GM18909 (cell line): ENCODE data around the gene JOSD2.
A peak's percentile ranks its signal among the peaks of the same experiment; 100 is the strongest.

Source experiments
- ATAC-seq: cut with Tn5 transposase; IDR thresholded peaks from one replicate; pipeline ENCODE4 v1.9.1; 2021; ENCODE audit warnings: mild to moderate bottlenecking; ENCODE audit not compliant: unreplicated experiment, poor library complexity

The JOSD2 gene, protein sequence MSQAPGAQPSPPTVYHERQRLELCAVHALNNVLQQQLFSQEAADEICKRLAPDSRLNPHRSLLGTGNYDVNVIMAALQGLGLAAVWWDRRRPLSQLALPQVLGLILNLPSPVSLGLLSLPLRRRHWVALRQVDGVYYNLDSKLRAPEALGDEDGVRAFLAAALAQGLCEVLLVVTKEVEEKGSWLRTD

DNA sequence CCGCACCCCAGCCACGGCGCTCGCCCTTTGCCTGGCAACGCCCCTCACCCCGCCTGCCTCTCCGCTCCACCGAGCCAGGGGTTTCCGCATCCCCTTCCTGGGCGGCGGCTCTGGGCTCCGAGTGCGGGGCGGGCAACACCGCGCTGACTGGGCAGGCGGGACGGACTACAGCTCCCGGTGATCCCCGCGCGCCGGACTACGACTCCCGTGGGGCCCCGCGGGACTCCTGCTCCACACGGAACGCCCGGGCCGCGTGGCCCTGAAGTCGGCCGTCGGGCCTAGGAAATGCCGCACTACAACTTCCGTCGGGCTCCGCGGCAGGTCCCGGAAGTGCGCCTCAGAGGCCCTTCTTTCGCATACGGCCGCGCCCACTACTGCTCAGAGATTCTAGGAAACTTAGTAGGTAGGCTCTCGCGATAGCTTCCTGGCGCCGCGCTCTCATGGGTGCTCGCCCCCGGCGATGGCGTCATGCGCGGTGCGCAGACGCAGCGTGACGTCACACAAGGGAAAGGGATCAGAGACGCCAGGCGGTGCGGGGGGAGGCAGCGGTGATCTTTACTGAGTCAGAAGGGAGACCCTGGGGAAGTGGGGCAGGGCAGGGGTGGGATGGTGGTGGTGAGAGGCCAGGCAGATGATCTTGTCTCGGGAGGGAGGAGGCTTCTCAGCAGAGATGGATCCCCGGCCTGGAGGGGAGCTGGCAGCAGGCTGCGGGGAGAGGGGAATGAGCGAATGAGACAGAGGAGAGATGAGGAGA lies at the start of gene JOSD2:
JOSD2 (minus strand) TSS at position 123 of the 754 bp plus-strand sequence. CDS start 760 bp downstream, outside the sequence.
- ATAC-seq = peak; percentile 87

DNA sequence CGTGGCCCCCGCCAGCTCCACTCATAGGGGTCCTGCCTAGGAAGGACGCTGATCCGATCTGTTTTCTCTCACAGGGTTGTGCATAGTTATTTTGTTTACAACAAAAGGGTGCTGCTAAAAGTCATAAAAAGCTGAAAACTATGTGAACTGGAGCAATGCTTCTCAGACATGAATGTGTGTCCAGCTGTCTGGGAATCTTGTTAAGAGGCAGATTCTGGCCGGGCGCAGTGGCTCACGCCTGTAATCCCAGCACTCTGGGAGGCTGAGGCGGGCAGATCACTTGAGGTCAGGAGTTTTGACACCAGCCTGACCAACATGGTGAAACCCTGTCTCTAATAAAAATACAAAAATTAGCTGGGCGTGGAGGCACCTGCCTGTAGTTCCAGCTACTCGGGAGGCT lies 48.6 kb upstream of the JOSD2 start:
- ATAC-seq = no peak

DNA sequence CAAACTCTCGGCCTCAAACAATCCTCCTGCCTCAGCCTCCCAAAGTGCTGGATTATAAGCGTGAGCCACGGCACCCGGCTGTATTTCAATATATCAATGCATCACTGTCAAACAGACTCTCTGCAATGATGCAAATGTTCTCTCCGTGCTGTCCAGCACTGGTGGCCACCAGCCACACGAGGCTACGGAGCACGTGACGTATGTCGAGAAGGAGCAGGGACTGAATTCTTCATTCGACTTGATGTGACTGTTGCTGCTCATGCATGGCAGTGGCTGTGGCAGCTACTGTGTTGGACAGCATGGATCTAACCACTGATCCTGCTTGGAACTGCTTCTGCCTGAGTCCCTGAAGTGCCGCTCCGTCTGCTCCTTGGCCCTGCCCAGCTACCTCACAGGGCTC lies 47.5 kb upstream of the JOSD2 start:
- no peak for ATAC-seq

DNA sequence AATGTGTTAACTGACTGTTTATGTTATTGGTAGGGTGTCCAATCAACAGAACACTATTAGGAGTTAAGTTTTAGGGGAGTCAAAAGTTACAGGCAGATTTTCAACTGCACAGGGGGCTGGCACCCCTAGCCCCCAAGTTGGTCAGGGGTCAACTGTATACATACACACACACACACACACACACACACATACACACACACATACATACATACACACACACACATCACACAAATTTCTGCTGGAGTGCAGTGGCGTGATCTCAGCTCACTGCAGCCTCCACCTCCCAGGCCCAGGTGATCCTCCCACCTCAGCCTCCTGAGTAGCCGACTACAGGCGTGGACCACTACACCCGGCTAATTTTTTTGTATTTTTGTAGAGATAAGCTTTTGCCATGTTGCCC lies 47.0 kb upstream of the JOSD2 start:
- ATAC-seq = no peak

DNA sequence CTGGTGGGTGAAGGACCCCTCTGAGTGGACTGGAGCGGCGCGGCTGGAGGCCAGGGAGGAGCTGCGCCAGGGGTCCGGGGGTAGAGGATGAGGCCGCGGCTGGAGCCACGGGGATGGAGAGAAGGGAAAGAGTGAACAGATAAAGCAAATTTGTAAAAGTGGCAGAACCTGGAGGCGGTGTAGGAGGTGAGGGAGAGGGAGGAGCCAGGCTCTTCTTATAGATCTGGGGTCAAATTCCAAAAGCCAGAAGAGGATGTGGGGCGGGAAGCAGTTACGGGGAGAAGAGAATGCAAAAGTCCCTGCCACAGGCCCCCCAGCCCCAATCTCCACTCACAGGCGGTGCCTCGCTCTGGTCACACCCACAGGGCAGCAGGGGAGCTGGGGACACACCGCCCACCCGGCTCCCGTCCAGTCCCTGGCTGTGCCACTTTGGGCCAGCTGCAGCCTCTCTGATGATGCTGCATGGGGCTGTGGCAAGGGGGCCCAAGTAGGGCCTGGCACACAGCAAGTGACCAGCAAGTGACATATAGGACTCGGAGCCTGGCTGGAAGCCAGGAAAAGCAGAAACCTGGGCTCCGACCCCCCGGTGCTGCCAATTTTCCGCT lies 46.1 kb upstream of the JOSD2 start:
- ATAC-seq = no peak

DNA sequence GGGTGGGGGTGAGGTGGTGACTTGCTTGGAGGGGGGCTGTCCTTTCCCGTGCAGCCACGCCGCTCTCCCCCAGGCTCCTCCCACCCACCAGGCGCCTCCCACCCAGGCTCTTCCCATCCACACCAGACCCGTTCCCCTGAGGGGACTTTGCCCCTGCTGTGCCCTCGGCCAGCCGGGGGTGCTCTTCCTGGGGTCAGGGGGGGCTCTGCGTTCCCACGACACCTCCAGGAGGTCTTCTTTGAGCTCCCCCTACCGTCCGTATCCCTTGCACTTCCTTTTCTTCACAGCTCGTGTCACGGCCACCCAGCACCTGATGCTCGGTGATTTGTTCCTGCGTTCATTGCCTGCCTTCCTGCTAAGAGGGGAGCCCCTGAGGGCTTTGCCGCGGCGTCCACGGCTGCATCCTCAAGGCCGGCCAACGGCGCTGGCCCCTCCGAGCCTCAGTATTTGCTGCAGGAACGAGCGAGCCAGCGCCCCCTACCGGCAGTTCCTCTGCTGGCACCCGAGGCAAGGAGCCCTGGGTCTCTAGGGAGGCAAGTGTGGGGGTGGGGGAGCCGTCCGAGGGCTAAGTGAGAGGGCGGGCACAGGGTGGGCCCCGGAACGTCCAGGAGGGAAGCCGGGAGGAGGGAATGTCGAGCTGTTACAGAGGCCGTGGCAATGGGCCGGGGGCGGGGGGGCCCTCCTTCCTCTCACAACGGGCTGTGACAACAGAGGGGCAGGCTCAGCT lies 45.5 kb upstream of the JOSD2 start:
- ATAC-seq = no peak

DNA sequence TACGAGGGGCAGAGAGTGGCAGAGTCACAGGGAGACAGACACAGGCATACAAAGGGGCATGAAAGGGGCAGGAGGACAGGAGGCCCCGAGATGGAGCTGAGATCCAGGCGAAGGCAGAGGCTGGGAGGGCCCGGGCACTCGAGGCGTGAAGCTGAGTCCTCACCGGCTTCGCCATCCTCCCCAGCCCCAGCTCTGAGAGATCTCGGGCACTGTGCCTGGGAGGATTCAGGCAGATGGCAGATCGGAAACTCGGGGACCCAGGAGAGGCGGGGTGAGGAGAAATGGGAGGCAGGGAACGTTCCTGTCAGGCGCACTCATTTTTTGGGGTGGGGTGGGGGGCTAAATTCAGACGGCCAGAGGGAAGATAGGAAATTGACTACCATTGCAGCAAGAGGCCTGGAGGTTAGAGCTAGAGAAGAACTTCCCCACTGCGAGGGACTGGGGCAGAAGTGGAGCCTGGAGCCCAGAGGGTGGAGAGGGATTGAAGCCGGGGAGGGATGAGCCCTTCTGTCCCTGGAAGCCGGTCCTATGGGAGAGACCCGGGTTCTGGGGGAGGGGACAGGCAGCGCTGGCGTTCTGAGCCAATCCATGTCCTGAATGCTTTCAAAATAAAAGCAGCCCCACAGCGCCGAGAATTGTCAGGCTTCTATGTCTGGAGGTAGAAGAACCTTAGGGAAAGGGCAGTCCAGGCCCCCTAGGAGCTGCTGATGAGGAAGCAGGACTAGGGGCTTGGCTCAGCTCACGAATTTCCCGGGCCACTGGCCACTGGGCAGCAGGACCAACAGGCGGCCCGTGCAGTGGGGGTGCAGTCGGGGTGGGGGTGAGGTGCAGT lies 44.7 kb upstream of the JOSD2 start:
- no peak for ATAC-seq

DNA sequence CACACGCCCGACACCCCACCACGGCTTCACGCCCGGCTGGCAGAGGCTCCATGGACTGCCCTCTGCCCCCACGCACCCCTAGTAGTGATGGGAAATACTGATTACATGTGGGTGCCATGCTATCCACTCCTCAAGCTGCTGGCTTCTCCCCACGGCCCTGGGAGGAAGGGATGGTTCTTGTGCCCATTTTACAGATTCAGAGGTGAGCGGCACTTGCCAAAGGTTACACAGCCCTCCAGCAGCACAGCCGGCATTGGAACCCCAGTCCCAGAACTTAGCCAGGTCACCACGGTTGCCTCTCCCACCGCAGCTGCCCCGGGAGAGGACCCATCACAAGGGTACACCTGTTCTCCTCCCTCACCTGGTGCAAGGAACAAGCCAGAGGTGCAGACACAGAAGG lies 44.0 kb upstream of the JOSD2 start:
- ATAC-seq = no peak

DNA sequence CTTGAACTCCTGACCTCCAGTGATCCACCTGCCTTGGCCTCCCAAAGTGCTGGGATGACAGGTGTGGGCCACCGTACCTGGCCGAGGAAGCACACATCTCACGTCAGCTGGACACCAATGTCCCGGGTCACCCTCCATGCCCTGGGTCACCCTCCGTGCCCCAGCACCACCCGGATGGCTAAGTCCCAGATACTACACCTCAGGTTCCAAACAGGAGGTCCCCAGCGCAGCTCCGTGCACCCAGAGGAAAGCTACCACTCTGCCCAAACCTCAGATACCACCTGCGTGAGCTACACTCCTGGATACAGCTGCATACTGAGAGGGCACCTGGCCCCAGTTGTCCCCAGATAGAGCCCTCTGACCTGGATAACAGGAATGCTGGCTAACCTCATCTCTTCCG lies 43.2 kb upstream of the JOSD2 start:
- ATAC-seq = no peak

DNA sequence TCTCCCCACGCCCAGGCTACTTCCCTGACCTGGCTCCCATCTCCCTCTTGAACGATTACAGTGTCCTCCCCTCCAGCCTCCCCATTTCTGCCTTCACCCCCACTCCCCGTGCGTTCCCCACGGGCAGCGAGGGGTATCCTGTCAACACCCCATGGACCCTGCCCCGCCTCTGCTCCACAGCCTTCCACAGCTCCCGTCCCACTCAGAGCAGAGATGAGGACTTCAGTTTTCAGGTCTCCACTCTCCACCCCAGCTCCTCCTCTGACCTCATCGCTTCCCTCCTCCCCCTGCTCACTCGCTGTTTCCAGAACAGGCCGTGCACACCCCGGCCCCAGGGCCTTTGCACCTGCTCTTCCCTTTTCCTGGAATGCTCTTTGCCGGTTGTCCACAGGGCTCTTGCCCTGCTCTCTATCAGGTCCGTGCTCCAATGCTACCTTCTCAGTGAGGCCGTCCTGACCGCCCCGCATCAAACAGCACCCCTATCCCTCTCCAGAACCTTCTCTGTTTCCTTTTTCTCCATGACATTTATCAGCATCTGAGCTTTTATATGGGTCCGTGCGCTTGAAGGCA lies 42.2 kb upstream of the JOSD2 start:
- ATAC-seq = no peak

DNA sequence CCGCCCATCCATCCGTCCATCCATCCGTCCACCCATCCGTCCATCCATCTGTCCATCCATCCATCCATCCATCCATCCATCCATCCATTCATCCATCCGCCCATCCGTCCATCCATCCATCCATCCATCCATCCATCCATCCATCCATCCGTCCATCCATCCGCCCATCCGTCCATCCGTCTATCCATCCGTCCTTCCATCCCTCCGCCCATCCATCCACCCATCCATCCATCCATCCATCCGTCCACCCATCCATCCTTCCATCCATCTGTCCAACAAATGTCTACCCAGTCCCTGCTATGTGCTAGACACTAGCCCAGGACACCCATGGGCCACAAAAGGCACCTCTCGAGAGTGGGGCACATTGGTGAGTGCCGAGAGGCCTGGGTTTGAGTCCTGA lies 41.5 kb upstream of the JOSD2 start:
- ATAC-seq = no peak

DNA sequence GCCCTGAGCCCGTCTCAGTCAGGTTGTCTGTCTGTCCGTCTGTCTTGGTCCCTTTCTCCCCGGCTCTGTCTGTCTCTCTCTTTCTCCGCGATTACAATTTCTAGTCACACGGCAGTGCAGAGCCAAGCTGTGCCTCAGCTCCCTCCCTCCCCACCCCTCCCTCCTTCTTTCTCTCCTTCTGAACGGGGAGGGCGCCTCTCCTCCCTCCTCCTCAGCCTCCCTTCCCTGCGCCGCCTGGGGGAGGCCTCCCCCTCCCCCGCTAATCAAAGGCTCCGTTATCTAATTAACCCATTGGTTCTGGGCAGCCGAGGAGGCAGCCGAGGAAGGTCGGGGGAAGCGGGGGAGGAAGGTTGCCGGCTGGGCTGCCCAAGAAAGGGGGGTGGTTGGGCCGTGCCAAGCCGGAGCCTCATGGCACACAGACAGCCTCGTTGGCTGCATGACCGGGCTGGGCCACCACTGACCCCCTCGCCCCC lies 40.8 kb upstream of the JOSD2 start:
- no peak for ATAC-seq

DNA sequence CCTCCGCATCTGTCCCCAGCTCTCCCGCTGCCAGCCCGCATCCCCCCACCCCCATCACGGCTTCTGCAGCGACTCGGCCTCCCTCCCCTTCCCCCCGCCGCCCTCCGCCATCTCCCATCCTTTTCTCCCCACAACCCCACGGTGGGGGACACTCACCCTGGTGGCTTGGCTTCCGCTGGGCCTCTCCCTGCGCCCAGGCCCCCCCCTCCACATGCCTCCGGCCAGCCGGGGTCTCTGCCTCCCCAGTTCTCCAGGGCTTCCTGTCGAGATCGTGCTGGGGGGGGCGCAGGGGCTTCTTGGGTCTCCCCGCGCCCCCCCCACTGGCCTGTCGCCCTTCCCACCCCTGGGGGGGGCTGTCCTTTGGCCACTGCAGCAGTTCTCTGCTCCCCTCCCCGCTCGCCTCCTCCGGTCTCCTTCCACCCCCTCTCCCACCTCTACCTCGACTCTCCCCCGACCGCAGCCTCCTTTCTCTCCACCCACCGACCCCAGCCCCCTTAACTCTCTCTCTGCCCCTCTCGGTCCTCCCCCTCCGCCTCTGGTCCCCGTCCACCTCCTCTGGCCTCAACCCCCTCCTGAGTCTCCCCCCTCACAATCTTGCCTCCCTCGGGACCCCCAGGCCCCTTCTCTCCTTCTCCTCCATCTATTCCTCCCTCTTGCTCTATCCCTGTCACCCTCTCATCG lies 40.2 kb upstream of the JOSD2 start:
- ATAC-seq = no peak

DNA sequence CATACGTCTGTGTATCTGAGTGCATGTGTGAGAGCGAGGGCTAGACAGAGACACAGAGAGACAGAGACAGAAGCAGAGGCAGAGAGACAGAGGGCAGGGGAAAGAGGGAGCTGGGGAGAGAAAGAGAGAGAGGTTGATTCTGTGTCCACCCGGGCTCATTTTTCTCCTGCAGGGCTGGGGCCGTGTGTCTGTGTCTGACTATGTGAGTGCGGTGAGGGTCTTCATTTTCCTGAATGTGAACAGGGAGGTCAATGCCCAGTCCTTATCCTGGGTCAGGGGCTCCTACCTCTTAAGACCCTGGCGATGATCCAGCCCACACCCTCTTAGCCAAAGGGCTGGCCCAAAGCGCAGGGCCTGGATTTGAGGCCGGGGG lies 39.6 kb upstream of the JOSD2 start:
- ATAC-seq = no peak

DNA sequence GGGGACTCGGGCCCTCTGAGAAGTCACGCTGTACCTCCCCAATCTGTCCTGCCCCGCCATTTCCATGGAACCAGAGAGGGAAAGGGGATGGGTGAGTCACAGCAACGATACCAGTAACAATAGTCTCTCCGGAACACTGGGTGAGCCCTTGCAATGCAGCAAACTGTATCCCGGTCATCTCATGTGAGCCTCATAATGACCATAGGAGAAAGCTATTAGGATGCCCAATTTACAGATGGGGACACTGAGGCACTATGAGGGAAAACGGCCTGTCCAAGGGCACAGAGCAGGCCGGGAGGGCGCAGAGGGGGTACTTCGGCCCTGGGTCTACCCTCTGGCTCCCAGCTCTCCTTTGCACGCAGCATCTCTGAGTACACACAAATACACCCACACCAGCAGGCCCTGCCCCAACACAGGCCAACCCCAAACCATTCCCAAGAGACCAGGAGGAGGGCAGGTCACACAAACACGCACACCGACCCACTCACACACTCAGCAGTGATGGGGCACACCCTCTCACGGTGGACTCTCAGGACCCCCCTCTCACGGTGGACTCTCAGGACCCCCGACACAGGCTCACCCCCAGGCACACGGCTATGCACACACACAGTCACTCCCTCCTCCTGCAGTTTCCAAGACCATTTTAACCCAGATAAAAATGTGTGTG lies 39.1 kb upstream of the JOSD2 start:
- no peak for ATAC-seq

DNA sequence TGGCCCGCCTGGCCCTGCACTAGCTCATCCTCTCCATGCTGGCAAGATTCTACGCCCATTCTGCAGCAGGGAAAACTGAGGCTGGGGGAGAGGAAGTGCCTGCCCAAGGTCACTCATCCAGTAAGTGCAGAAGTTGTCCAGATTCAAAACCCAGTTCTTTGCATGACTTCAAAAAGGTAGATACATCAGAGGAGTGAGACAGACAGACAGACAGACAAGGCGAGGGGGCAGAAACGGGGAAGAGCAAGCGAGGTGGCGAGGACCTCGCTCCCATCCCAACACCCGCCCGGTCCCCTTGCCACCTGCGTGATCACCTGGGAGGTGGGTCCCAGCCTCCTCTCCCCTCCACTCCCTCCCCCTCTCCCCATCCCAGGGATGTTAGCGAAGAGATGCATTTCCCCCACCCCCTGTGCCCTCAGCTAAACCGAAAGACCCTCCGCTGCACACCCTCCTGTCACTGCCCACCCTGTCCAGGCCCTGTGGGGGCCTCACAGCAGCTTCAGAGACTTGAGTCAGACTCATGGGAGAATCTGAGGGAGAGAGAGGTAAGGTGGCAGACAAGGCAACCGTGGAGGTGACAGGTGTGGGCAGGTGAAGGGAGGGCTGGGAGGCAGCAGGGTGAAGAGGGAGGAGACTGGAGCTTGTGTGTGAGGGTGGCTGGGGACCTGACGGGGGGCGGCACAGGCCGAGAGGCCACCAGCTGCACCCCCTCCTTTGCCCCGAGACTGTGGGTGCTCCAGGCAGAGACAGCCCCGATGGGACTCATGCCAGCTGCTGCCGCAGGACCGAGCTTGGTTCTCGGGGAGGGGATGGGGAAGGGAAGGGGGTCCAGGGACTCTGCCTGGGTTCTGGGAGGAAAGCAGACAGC lies 38.3 kb upstream of the JOSD2 start:
- ATAC-seq = no peak

DNA sequence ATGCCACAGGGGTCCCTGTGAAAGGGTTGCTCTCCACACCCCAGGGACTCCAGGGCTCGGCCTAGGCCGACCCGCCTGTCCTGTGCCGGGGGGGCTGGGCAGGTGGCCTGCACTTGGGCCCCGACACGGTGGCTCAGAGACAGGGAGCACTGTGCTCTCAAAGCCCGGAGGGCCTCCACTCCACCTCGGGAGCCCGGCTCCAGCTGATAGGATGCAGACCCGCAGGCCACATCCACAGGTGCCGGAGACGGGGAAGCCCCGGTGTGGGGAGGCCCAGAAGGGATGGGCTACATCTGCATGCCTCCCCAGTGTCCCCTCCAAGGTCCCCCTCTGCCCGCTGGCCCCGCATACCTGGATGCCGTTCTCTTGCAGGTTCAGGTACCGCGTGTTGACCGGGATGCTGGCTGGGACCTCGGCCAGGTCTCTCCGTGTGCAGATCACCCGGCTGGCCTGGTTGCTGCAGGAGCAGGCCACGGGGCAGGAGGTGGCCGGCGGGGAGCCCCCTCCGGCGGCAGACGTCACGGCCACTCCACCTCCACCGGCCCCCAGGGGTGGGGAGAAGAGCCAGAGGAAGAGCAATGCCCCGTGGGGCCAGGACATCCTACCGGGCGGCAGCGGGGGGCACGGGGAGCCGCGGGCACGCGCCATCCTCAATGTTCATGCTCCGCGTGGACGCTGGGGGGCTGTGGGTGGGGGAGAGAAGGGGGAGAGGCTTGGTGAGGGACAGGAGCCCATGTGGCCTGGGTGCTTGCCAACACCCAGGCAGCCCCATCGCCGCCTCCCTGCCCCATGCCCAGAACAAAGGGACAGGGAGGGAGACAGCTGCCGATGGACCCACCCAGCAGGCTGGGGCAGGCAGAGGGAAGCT lies 37.4 kb upstream of the JOSD2 start:
- ATAC-seq = no peak
